HepG2 (cell line): ENCODE results near the gene SPATA33. TPM values are rescaled to one million over a fixed set of nuclear protein-coding genes. Genes with fewer than 3 reads are reported as not detected.

Experiments used
- ATAC-seq: fragments of 200-7000 bp; cut with Tn5 transposase; 3 replicates; pipeline ENCODE4 v1.9.1; 2020; ENCODE audit warnings: mild to moderate bottlenecking, moderate library complexity
- BruUV-seq: library from RNA; stranded (reverse); fragments of 400-500 nt; replicated peaks from 2 replicates; lab custom pipeline; 2021; lab: Mats Ljungman, UMichigan
- CTCF ChIA-PET: fragments of 300-600 bp; formaldehyde crosslinking; extraction: SDS; loops from one replicate; lab custom pipeline; 2021; ENCODE audit warnings: low total read pairs, inconsistent platforms, low intra/inter-chr PET ratio; lab: Yijun Ruan, JAX
- POLR2A ChIA-PET: fragments of 350-600 bp; sonication (Branson Sonifier 250); formaldehyde crosslinking; loops from one replicate; lab custom pipeline; 2020; ENCODE audit warnings: antibody characterized with exemption, inconsistent platforms; lab: Yijun Ruan, JAX
- DNase-seq: peaks from one replicate; pipeline ENCODE4 v3.0.0-alpha.2; 2015; ENCODE audit warnings: low spot score
- FAIRE-seq: peaks from 3 replicates; lab custom pipeline; 2011; peaks lifted over from hg19 to GRCh38; lab: Jason Lieb, UNC
- H2AFZ ChIP-seq: one replicate; pipeline ENCODE4 v1.6.1; 2011; ENCODE audit warnings: low read length, inconsistent platforms
- H3K27ac ChIP-seq: fragments of 300-600 bp; 3 replicates; pipeline ENCODE4 v1.8.0; 2011; ENCODE audit warnings: mixed run types, mild to moderate bottlenecking, mixed read lengths, low read length, inconsistent platforms; ENCODE audit not compliant: insufficient read depth; ENCODE audit errors: extremely low read length
- H3K27me3 ChIP-seq, 2 experiments: fragments of 200-600 bp in 1 of 2; 2 replicates in 1 of 2; 3 replicates in 1 of 2; pipeline versions ENCODE4 v1.6.0 to v1.8.0; 2011; ENCODE audit warnings: low read length in 2 of 2, mild to moderate bottlenecking in 2 of 2, moderate library complexity in 2 of 2, inconsistent platforms in 1 of 2; ENCODE audit not compliant: insufficient read depth in 2 of 2, control insufficient read depth in 1 of 2
- H3K36me3 ChIP-seq, 2 experiments: fragments of 200-600 bp in 1 of 2; replicated peaks in 1 of 2; 2 replicates in 1 of 2; 3 replicates in 1 of 2; pipeline versions ENCODE4 v1.5.1 to v1.8.0; 2011; ENCODE audit warnings: low read length in 2 of 2, inconsistent platforms in 1 of 2; ENCODE audit not compliant: insufficient read depth in 2 of 2, control insufficient read depth in 1 of 2
- H3K4me1 ChIP-seq: 2 replicates; pipeline ENCODE4 v1.5.1; 2012; ENCODE audit warnings: low read length, inconsistent platforms; ENCODE audit not compliant: insufficient read depth
- H3K4me2 ChIP-seq: 2 replicates; pipeline ENCODE4 v1.6.0; 2011; ENCODE audit warnings: low read depth, low read length, inconsistent platforms
- H3K4me3 ChIP-seq, 3 experiments: fragments of 200-600 bp in 1 of 3; sonication (generic), shearing (Covaris generic) in 1 of 3; replicated peaks in 1 of 3; 2 replicates each; pipeline ENCODE4 v1.5.1; 2011 to 2016; ENCODE audit warnings: low read length in 3 of 3, inconsistent platforms in 2 of 3, low read depth in 2 of 3, mild to moderate bottlenecking in 2 of 3, control low read depth in 1 of 3, mixed read lengths in 1 of 3; ENCODE audit not compliant: insufficient read depth in 1 of 3
- H3K79me2 ChIP-seq: one replicate; pipeline ENCODE4 v1.6.1; 2011; ENCODE audit warnings: low read length, inconsistent platforms; ENCODE audit not compliant: insufficient read depth
- H3K9ac ChIP-seq: 2 replicates; pipeline ENCODE4 v1.6.0; 2011; ENCODE audit warnings: mild to moderate bottlenecking, low read depth, low read length, inconsistent platforms; ENCODE audit not compliant: insufficient read depth
- H3K9me3 ChIP-seq: 2 replicates; pipeline ENCODE4 v1.5.1; 2012; ENCODE audit warnings: mild to moderate bottlenecking, low read length
- H4K20me1 ChIP-seq: 2 replicates; pipeline ENCODE4 v1.6.0; 2011; ENCODE audit warnings: inconsistent platforms, mild to moderate bottlenecking, low read length, moderate library complexity; ENCODE audit not compliant: insufficient read depth
- ISX ChIP-seq: sonication (generic); formaldehyde crosslinking; conservative IDR thresholded peaks from 2 replicates; pipeline ENCODE4 v1.5.0; 2020; ENCODE audit warnings: missing genetic modification reagents
- NFE2 ChIP-seq: sonication (generic); formaldehyde crosslinking; IDR thresholded peaks from 2 replicates; pipeline ENCODE4 v1.4.0; 2020; ENCODE audit warnings: missing genetic modification reagents
- SP4 ChIP-seq: sonication (generic); formaldehyde crosslinking; IDR thresholded peaks from 2 replicates; pipeline ENCODE4 v1.8.1; 2023; ENCODE audit warnings: mild to moderate bottlenecking, missing genetic modification reagents
- ZNF17 ChIP-seq: sonication (generic); formaldehyde crosslinking; IDR thresholded peaks from 2 replicates; pipeline ENCODE4 v1.5.0; 2020; ENCODE audit warnings: mild to moderate bottlenecking, missing genetic modification reagents
- ZNF501 ChIP-seq: sonication (generic); formaldehyde crosslinking; IDR thresholded peaks from 2 replicates; pipeline ENCODE4 v1.5.1; 2020; ENCODE audit warnings: mild to moderate bottlenecking, moderate library complexity, missing genetic modification reagents
- ZNF614 ChIP-seq: IDR thresholded peaks from 2 replicates; pipeline ENCODE4 v1.6.1; 2018; ENCODE audit warnings: missing biosample characterization, missing genetic modification reagents, inconsistent platforms, borderline replicate concordance
- ZNF670 ChIP-seq: sonication (generic); formaldehyde crosslinking; IDR thresholded peaks from 2 replicates; pipeline ENCODE4 v1.8.0; 2022; ENCODE audit warnings: mild to moderate bottlenecking, missing genetic modification reagents, borderline replicate concordance
- ZSCAN25 ChIP-seq: sonication (generic); formaldehyde crosslinking; IDR thresholded peaks from 2 replicates; pipeline ENCODE4 v1.8.0; 2022; ENCODE audit warnings: mild to moderate bottlenecking, missing genetic modification reagents
- WGBS: methylation state at CpG from one replicate; pipeline ENCODE4 v1.1.6; 2017; ENCODE audit warnings: low lambda C conversion rate; 5-methylcytosine and 5-hydroxymethylcytosine counted together
- in situ Hi-C: cut with HindIII; loops from 2 replicates; pipeline ENCODE4 v1.10.0; 2017; ENCODE audit warnings: low pct_unique_long_range_greater_than_20kb; ENCODE audit not compliant: extremely low pct_ligation_motif_present
- intact Hi-C: fragments of 100-400 bp; cut with micrococcal nuclease; formaldehyde crosslinking; loops from one replicate; pipeline ENCODE4 v1.10.0; 2022; ENCODE audit not compliant: unreplicated experiment
- polyA plus RNA-seq, 8 experiments: library from polyadenylated mRNA; depleted of rRNA in 3 of 8; stranded (reverse) in 7 of 8; unstranded in 1 of 8; fragments of >200 nt; fragmentation: Illumina TruSeq in 4 of 8; extraction: Trizol in 4 of 8; gene quantifications; 2 replicates each; pipeline versions ENCODE4 v1.2.1 to v1.2.3, GENCODE V29; 2011 to 2016; ENCODE audit warnings: low read depth in 4 of 8, missing spikeins in 1 of 8, mixed read lengths in 1 of 8; ENCODE audit not compliant: insufficient read depth in 1 of 8
- total RNA-seq, 5 experiments: library from RNA; depleted of rRNA; stranded (reverse); fragments of >200 nt; fragmentation: Illumina TruSeq; extraction: Trizol; gene quantifications; 2 replicates each; pipeline ENCODE4 v1.2.3, GENCODE V29; 2016; ENCODE audit warnings: low read depth in 1 of 5
- TF ChIP-seq, protein P1 (sequence below): sonication (generic); formaldehyde crosslinking; IDR thresholded peaks from 2 replicates; pipeline ENCODE4 v1.5.0; 2020; ENCODE audit warnings: mild to moderate bottlenecking, missing genetic modification reagents, moderate library complexity
- TF ChIP-seq, protein P2 (sequence below): sonication (generic); formaldehyde crosslinking; IDR thresholded peaks from 2 replicates; pipeline ENCODE4 v1.4.0; 2020; ENCODE audit warnings: missing genetic modification reagents, borderline replicate concordance
- TF ChIP-seq, protein P3 (sequence below): sonication (generic); formaldehyde crosslinking; IDR thresholded peaks from 2 replicates; pipeline ENCODE4 v1.8.0; 2022; ENCODE audit warnings: mild to moderate bottlenecking, missing genetic modification reagents; ENCODE audit not compliant: insufficient replicate concordance
- TF ChIP-seq, protein P4 (sequence below): sonication (generic); formaldehyde crosslinking; IDR thresholded peaks from 2 replicates; pipeline ENCODE4 v1.5.1; 2020; ENCODE audit warnings: mild to moderate bottlenecking, missing genetic modification reagents
- TF ChIP-seq, protein P5 (sequence below): sonication (generic); formaldehyde crosslinking; IDR thresholded peaks from 2 replicates; pipeline ENCODE4 v1.8.0; 2022; ENCODE audit warnings: mild to moderate bottlenecking, missing genetic modification reagents

Gene SPATA33
- total and polyA plus RNA-seq, 2 of the 13 experiments (the other 11 are each of a cell fraction or from before 2014, with no cell fraction given) = 5.7 to 11.0 TPM

DNA sequence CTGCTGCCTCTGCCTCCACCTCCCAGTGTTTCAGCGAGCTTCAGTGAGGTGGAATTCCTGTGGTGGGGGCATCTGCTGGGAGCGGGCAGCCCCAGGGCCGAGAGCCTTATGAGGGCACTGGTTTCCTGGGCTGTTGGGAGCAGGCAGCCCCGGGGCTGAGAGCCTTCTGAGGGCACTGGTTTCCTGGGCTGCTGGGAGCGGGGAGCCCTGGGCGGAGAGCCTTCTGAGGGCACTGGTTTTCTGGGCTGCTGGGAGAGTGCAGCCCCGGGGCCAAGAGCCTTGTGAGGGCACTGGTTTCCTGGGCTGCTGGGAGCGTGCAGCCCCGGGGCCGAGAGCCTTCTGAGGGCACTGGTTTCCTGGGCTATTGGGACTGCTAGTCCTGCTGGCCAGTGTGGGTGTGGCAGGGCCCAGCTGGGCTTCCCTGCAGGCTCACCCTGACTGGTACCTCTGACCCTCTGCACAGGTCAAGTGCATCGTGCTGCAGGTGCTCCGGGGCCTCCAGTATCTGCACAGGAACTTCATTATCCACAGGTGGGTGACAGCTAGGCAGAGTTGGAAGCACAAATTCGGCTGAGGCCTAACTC is 34.4 kb downstream of the SPATA33 start:
- 8% methylated on average over 9 of the region's 13 CpGs for WGBS
- in situ Hi-C loops = no loop called here
- no peaks in the 10 kb centered on the region for H3K36me3 ChIP-seq
- TF ChIP-seq, protein P1, sequence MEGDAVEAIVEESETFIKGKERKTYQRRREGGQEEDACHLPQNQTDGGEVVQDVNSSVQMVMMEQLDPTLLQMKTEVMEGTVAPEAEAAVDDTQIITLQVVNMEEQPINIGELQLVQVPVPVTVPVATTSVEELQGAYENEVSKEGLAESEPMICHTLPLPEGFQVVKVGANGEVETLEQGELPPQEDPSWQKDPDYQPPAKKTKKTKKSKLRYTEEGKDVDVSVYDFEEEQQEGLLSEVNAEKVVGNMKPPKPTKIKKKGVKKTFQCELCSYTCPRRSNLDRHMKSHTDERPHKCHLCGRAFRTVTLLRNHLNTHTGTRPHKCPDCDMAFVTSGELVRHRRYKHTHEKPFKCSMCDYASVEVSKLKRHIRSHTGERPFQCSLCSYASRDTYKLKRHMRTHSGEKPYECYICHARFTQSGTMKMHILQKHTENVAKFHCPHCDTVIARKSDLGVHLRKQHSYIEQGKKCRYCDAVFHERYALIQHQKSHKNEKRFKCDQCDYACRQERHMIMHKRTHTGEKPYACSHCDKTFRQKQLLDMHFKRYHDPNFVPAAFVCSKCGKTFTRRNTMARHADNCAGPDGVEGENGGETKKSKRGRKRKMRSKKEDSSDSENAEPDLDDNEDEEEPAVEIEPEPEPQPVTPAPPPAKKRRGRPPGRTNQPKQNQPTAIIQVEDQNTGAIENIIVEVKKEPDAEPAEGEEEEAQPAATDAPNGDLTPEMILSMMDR (CRISPR knock-in tag) = no peak
- TF ChIP-seq SP4 (CRISPR knock-in tag) = 0 out of 2 replicates have a peak, but pooled peaks have one; percentile 25
- TF ChIP-seq ZNF670 (CRISPR knock-in tag) = no peak
- no peak for TF ChIP-seq ZSCAN25 (CRISPR knock-in tag)
- TF ChIP-seq NFE2 (CRISPR knock-in tag) = no peak
- TF ChIP-seq, protein P2, sequence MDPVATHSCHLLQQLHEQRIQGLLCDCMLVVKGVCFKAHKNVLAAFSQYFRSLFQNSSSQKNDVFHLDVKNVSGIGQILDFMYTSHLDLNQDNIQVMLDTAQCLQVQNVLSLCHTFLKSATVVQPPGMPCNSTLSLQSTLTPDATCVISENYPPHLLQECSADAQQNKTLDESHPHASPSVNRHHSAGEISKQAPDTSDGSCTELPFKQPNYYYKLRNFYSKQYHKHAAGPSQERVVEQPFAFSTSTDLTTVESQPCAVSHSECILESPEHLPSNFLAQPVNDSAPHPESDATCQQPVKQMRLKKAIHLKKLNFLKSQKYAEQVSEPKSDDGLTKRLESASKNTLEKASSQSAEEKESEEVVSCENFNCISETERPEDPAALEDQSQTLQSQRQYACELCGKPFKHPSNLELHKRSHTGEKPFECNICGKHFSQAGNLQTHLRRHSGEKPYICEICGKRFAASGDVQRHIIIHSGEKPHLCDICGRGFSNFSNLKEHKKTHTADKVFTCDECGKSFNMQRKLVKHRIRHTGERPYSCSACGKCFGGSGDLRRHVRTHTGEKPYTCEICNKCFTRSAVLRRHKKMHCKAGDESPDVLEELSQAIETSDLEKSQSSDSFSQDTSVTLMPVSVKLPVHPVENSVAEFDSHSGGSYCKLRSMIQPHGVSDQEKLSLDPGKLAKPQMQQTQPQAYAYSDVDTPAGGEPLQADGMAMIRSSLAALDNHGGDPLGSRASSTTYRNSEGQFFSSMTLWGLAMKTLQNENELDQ (CRISPR knock-in tag) = no peak
- peak; percentile 16; the same call in 1 of the 2 replicates for TF ChIP-seq ZNF614
- TF ChIP-seq, protein P3, sequence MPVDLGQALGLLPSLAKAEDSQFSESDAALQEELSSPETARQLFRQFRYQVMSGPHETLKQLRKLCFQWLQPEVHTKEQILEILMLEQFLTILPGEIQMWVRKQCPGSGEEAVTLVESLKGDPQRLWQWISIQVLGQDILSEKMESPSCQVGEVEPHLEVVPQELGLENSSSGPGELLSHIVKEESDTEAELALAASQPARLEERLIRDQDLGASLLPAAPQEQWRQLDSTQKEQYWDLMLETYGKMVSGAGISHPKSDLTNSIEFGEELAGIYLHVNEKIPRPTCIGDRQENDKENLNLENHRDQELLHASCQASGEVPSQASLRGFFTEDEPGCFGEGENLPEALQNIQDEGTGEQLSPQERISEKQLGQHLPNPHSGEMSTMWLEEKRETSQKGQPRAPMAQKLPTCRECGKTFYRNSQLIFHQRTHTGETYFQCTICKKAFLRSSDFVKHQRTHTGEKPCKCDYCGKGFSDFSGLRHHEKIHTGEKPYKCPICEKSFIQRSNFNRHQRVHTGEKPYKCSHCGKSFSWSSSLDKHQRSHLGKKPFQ (CRISPR knock-in tag) = no peak
- no peak for TF ChIP-seq ZNF17 (CRISPR knock-in tag)
- TF ChIP-seq, protein P4, sequence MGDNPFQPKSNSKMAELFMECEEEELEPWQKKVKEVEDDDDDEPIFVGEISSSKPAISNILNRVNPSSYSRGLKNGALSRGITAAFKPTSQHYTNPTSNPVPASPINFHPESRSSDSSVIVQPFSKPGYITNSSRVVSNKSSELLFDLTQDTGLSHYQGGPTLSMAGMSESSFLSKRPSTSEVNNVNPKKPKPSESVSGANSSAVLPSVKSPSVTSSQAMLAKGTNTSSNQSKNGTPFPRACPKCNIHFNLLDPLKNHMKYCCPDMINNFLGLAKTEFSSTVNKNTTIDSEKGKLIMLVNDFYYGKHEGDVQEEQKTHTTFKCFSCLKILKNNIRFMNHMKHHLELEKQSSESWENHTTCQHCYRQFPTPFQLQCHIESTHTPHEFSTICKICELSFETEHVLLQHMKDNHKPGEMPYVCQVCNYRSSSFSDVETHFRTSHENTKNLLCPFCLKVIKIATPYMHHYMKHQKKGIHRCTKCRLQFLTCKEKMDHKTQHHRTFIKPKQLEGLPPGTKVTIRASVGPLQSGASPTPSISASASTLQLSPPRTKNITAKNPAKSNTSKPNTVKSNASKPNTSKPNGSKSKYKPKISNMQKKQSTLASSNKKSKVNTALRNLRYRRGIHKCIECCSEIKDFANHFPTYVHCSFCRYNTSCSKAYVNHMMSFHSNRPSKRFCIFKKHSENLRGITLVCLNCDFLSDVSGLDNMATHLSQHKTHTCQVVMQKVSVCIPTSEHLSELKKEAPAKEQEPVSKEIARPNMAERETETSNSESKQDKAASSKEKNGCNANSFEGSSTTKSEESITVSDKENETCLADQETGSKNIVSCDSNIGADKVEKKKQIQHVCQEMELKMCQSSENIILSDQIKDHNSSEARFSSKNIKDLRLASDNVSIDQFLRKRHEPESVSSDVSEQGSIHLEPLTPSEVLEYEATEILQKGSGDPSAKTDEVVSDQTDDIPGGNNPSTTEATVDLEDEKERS = no peak
- no peak for TF ChIP-seq ISX (CRISPR knock-in tag)
- TF ChIP-seq, protein P5, sequence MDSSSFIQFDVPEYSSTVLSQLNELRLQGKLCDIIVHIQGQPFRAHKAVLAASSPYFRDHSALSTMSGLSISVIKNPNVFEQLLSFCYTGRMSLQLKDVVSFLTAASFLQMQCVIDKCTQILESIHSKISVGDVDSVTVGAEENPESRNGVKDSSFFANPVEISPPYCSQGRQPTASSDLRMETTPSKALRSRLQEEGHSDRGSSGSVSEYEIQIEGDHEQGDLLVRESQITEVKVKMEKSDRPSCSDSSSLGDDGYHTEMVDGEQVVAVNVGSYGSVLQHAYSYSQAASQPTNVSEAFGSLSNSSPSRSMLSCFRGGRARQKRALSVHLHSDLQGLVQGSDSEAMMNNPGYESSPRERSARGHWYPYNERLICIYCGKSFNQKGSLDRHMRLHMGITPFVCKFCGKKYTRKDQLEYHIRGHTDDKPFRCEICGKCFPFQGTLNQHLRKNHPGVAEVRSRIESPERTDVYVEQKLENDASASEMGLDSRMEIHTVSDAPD (CRISPR knock-in tag) = no peak
- 0 out of 2 replicates have a peak, but pooled peaks have one; percentile 33 for TF ChIP-seq ZNF501 (CRISPR knock-in tag)

More for the DNA sequence above, 34.4 kb downstream of the SPATA33 start:
- peak overlapping the region; percentile 56 for H3K4me2 ChIP-seq
- H4K20me1 ChIP-seq = no peaks in the 10 kb centered on the region
- no peaks in the 10 kb centered on the region for H3K9me3 ChIP-seq
- no peaks in the 10 kb centered on the region for H3K27me3 ChIP-seq
- no TSS peak for BruUV-seq
- ATAC-seq = peak; percentile 36
- H3K4me3 ChIP-seq = peak overlapping the region in 1 of 3 experiments; percentile 32; a peak in 1 of 6 replicates
- H3K27ac ChIP-seq = no peak overlapping the region
- intact Hi-C loops = no loop called here
- ChIA-PET POLR2A (interaction anchor here (0.5 to 2.3 kb wide), 4 partner anchors 9 to 63 kb away, joined by 3 to 16 read pairs (median 4); partner anchors contain the start of gene SPATA2L), CTCF (no interaction called here)
- H2AFZ ChIP-seq = no peak overlapping the region
- peak; percentile 38 for DNase-seq
- peaks cover 86% of the 10 kb centered on the region for H3K4me1 ChIP-seq
- peak overlapping the region; percentile 9; the same call in 1 of the 2 replicates for H3K9ac ChIP-seq
- H3K79me2 ChIP-seq = no peaks in the 10 kb centered on the region
- FAIRE-seq = peak; percentile 37
